ENCODE data around the gene NPC1L1.

Gene NPC1L1

GRCh38 chr7:44574287-44574872, 33.2 kb upstream of the NPC1L1 start:
- peaks cover 58% of the 10 kb centered on the region for H3K36me3 ChIP-seq (ENCODE audit: control insufficient read depth, insufficient read depth, low read length, severe bottlenecking)
- peaks cover 26% of the 10 kb centered on the region for H3K4me1 ChIP-seq (ENCODE audit: control insufficient read depth, insufficient read depth, low read length)
- no peak for DNase-seq (ENCODE audit: low read depth)
- H3K4me3 ChIP-seq (ENCODE audit: low read length): peak overlapping the region; percentile 99
- peak overlapping the region; percentile 97 for H3K9ac ChIP-seq (ENCODE audit: low read length)
- no peaks in the 10 kb centered on the region for H3K9me3 ChIP-seq (ENCODE audit: control insufficient read depth, low read length)
- H3K27me3 ChIP-seq (replicated peaks; ENCODE audit: control insufficient read depth, insufficient read depth, low read length): no peaks in the 10 kb centered on the region

- peak; percentile 98 for DNase-seq (ENCODE audit: low read depth)
- Histone ChIP-seq H3K4me1 (ENCODE audit: control insufficient read depth, insufficient read depth, low read length) (peaks cover 26% of the 10 kb centered on the region), H3K36me3 (ENCODE audit: control insufficient read depth, insufficient read depth, low read length, severe bottlenecking) (peaks cover 58% of the 10 kb centered on the region)
Observed at GRCh38 chr7:44573464-44574286, 32.5 kb upstream of the NPC1L1 start, which contains the start of gene DDX56. DDX56 (minus strand) TSS chr7:44573908; CDS start chr7:44573895, 13 bp downstream.

GRCh38 chr7:44572771-44573170, 31.6 kb upstream of the NPC1L1 start:
- Histone ChIP-seq H3K9ac (ENCODE audit: low read length) (peak overlapping the region; percentile 97), H3K36me3 (ENCODE audit: control insufficient read depth, insufficient read depth, low read length, severe bottlenecking) (peaks cover 59% of the 10 kb centered on the region), H3K27me3 (replicated peaks; ENCODE audit: control insufficient read depth, insufficient read depth, low read length) (no peaks in the 10 kb centered on the region), H3K4me3 (ENCODE audit: low read length) (peak overlapping the region; percentile 99), H3K4me1 (ENCODE audit: control insufficient read depth, insufficient read depth, low read length) (peaks cover 26% of the 10 kb centered on the region), H3K9me3 (ENCODE audit: control insufficient read depth, low read length) (no peaks in the 10 kb centered on the region)
- DNase-seq (ENCODE audit: low read depth): no peak

More at GRCh38 chr7:44573464-44574286, 32.5 kb upstream of the NPC1L1 start, which contains the start of gene DDX56:
- Histone ChIP-seq H3K27me3 (replicated peaks; ENCODE audit: control insufficient read depth, insufficient read depth, low read length) (no peaks in the 10 kb centered on the region), H3K9me3 (ENCODE audit: control insufficient read depth, low read length) (no peaks in the 10 kb centered on the region), H3K4me3 (ENCODE audit: low read length) (peak within 1 kb of the TSS; percentile 99), H3K9ac (ENCODE audit: low read length) (peak within 1 kb of the TSS; percentile 97)

- Histone ChIP-seq H3K4me3 (ENCODE audit: low read length) (no peak overlapping the region), H3K36me3 (ENCODE audit: control insufficient read depth, insufficient read depth, low read length, severe bottlenecking) (peaks cover 73% of the 10 kb centered on the region), H3K27me3 (replicated peaks; ENCODE audit: control insufficient read depth, insufficient read depth, low read length) (no peaks in the 10 kb centered on the region), H3K4me1 (ENCODE audit: control insufficient read depth, insufficient read depth, low read length) (peaks cover 23% of the 10 kb centered on the region), H3K9me3 (ENCODE audit: control insufficient read depth, low read length) (no peaks in the 10 kb centered on the region), H3K9ac (ENCODE audit: low read length) (no peak overlapping the region)
- no peak for DNase-seq (ENCODE audit: low read depth)
Observed at GRCh38 chr7:44569959-44570358, 28.8 kb upstream of the NPC1L1 start.

- Histone ChIP-seq H3K9ac (ENCODE audit: low read length) (no peak overlapping the region), H3K27me3 (replicated peaks; ENCODE audit: control insufficient read depth, insufficient read depth, low read length) (no peaks in the 10 kb centered on the region), H3K4me3 (ENCODE audit: low read length) (no peak overlapping the region), H3K4me1 (ENCODE audit: control insufficient read depth, insufficient read depth, low read length) (peaks cover 16% of the 10 kb centered on the region), H3K36me3 (ENCODE audit: control insufficient read depth, insufficient read depth, low read length, severe bottlenecking) (peaks cover 83% of the 10 kb centered on the region), H3K9me3 (ENCODE audit: control insufficient read depth, low read length) (no peaks in the 10 kb centered on the region)
- DNase-seq (ENCODE audit: low read depth): no peak
Observed at GRCh38 chr7:44568771-44569560, 27.8 kb upstream of the NPC1L1 start.

- peaks cover 83% of the 10 kb centered on the region for H3K36me3 ChIP-seq (ENCODE audit: control insufficient read depth, insufficient read depth, low read length, severe bottlenecking)
- H3K4me3 ChIP-seq (ENCODE audit: low read length): no peak overlapping the region
- peaks cover 20% of the 10 kb centered on the region for H3K4me1 ChIP-seq (ENCODE audit: control insufficient read depth, insufficient read depth, low read length)
- no peak overlapping the region for H3K9ac ChIP-seq (ENCODE audit: low read length)
- no peak for DNase-seq (ENCODE audit: low read depth)
- H3K9me3 ChIP-seq (ENCODE audit: control insufficient read depth, low read length): no peaks in the 10 kb centered on the region
- no peaks in the 10 kb centered on the region for H3K27me3 ChIP-seq (replicated peaks; ENCODE audit: control insufficient read depth, insufficient read depth, low read length)
Observed at GRCh38 chr7:44567884-44568283, 26.8 kb upstream of the NPC1L1 start.

- no peak overlapping the region for H3K4me3 ChIP-seq (ENCODE audit: low read length)
- H3K4me1 ChIP-seq (ENCODE audit: control insufficient read depth, insufficient read depth, low read length): peaks cover 19% of the 10 kb centered on the region
- no peaks in the 10 kb centered on the region for H3K9me3 ChIP-seq (ENCODE audit: control insufficient read depth, low read length)
- H3K9ac ChIP-seq (ENCODE audit: low read length): no peak overlapping the region
- peaks cover 74% of the 10 kb centered on the region for H3K36me3 ChIP-seq (ENCODE audit: control insufficient read depth, insufficient read depth, low read length, severe bottlenecking)
- no peaks in the 10 kb centered on the region for H3K27me3 ChIP-seq (replicated peaks; ENCODE audit: control insufficient read depth, insufficient read depth, low read length)
- DNase-seq (ENCODE audit: low read depth): no peak
Observed at GRCh38 chr7:44566680-44567079, 25.6 kb upstream of the NPC1L1 start.

- DNase-seq (ENCODE audit: low read depth): no peak
- peaks cover 19% of the 10 kb centered on the region for H3K4me1 ChIP-seq (ENCODE audit: control insufficient read depth, insufficient read depth, low read length)
- H3K9ac ChIP-seq (ENCODE audit: low read length): no peak overlapping the region
- no peaks in the 10 kb centered on the region for H3K27me3 ChIP-seq (replicated peaks; ENCODE audit: control insufficient read depth, insufficient read depth, low read length)
- H3K9me3 ChIP-seq (ENCODE audit: control insufficient read depth, low read length): no peaks in the 10 kb centered on the region
- peaks cover 67% of the 10 kb centered on the region for H3K36me3 ChIP-seq (ENCODE audit: control insufficient read depth, insufficient read depth, low read length, severe bottlenecking)
- no peak overlapping the region for H3K4me3 ChIP-seq (ENCODE audit: low read length)
Observed at GRCh38 chr7:44565795-44566559, 24.8 kb upstream of the NPC1L1 start.

- Histone ChIP-seq H3K4me3 (ENCODE audit: low read length) (no peak overlapping the region), H3K9me3 (ENCODE audit: control insufficient read depth, low read length) (no peaks in the 10 kb centered on the region), H3K36me3 (ENCODE audit: control insufficient read depth, insufficient read depth, low read length, severe bottlenecking) (peaks cover 59% of the 10 kb centered on the region), H3K9ac (ENCODE audit: low read length) (no peak overlapping the region), H3K27me3 (replicated peaks; ENCODE audit: control insufficient read depth, insufficient read depth, low read length) (no peaks in the 10 kb centered on the region), H3K4me1 (ENCODE audit: control insufficient read depth, insufficient read depth, low read length) (peaks cover 16% of the 10 kb centered on the region)
- peak; percentile 76 for DNase-seq (ENCODE audit: low read depth)
Observed at GRCh38 chr7:44565097-44565794, 24.1 kb upstream of the NPC1L1 start.

GRCh38 chr7:44564606-44565005, 23.5 kb upstream of the NPC1L1 start:
- Histone ChIP-seq H3K36me3 (ENCODE audit: control insufficient read depth, insufficient read depth, low read length, severe bottlenecking) (peaks cover 53% of the 10 kb centered on the region), H3K9ac (ENCODE audit: low read length) (peak overlapping the region; percentile 22), H3K27me3 (replicated peaks; ENCODE audit: control insufficient read depth, insufficient read depth, low read length) (no peaks in the 10 kb centered on the region), H3K4me3 (ENCODE audit: low read length) (no peak overlapping the region), H3K4me1 (ENCODE audit: control insufficient read depth, insufficient read depth, low read length) (peaks cover 15% of the 10 kb centered on the region), H3K9me3 (ENCODE audit: control insufficient read depth, low read length) (no peaks in the 10 kb centered on the region)
- no peak for DNase-seq (ENCODE audit: low read depth)

All from adipocyte (in vitro differentiated cells).